ENCODE data around the gene NUCB2.

The NUCB2 gene

DNA sequence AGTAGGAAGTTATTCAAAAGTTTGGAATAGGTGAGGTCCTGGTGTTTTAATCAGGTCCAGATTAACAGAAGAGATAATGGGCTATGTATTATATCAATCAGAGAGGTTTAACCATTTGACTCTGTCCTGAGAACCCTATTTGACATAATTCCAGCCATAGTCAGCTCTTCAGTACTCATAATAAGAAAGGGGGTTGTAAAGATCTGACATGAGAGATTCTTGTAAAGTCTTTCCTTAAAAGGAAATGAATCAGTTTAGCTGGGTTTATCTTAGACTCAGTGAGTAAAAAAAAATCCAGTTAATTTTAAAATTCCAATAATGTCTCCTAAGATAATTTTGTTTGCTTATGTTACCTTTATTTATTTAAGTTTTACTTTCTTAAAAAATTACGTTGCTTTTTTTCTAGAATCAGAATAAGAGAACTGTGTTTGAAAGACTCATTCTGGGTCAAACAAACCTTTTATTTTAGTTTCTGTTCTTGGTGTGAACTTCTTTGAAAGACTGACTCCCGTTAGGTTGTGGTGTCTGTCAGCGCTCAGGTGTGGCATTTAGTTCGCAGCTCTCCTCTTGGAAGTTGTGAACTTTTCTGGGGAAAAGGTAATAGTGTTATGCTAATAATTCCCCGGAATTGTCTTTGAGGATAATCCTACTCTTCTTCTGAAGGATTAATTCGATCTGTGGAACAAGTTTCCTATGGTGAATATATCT lies 20.5 kb downstream of the NUCB2 start:
- POLR2A ChIA-PET: no interaction called here
- no peak for DNase-seq (ENCODE audit: extremely low spot score)
- CTCF ChIA-PET: interaction anchor here (1.0 to 1.7 kb wide), 4 partner anchors 11 to 68 kb away, joined by 3 to 4 read pairs (median 4); no protein-coding TSS in a partner anchor
- TF ChIP-seq, protein P1, sequence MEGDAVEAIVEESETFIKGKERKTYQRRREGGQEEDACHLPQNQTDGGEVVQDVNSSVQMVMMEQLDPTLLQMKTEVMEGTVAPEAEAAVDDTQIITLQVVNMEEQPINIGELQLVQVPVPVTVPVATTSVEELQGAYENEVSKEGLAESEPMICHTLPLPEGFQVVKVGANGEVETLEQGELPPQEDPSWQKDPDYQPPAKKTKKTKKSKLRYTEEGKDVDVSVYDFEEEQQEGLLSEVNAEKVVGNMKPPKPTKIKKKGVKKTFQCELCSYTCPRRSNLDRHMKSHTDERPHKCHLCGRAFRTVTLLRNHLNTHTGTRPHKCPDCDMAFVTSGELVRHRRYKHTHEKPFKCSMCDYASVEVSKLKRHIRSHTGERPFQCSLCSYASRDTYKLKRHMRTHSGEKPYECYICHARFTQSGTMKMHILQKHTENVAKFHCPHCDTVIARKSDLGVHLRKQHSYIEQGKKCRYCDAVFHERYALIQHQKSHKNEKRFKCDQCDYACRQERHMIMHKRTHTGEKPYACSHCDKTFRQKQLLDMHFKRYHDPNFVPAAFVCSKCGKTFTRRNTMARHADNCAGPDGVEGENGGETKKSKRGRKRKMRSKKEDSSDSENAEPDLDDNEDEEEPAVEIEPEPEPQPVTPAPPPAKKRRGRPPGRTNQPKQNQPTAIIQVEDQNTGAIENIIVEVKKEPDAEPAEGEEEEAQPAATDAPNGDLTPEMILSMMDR (IDR thresholded peaks at IDR 0.05; ENCODE audit: control extremely low read depth, extremely low read depth, low read depth, missing control alignments): no peak

DNA sequence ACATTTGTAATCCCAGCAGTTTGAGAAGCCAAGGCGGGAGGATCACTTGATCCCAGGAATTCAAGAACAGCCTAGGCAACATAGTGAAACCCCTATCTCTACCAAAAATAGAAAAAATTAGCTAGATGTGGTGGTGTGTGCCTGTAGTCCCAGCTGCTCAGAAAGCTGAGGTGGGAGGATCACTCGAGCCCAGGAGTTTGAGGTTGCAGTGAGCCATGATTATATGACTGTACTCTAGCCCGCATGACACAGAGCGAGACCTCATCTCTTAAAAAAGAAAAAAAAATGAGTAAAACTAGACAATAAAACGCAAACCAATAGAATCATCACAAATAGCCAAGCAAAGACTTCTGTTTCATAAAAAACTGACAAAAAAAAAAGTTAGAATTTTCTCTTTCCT lies 21.8 kb downstream of the NUCB2 start:
- CTCF ChIA-PET: interaction anchor here (1.0 to 1.2 kb wide), 2 partner anchors 69 to 230 kb away, joined by 3 to 4 read pairs; no protein-coding TSS in a partner anchor
- DNase-seq (ENCODE audit: extremely low spot score): peak; percentile 24
- POLR2A ChIA-PET: no interaction called here
- TF ChIP-seq, protein P1 (IDR thresholded peaks at IDR 0.05; ENCODE audit: control extremely low read depth, extremely low read depth, low read depth, missing control alignments): no peak

GRCh38 chr11:17300372-17300771 lies 23.8 kb downstream of the NUCB2 start:
- DNase-seq (ENCODE audit: extremely low spot score): no peak
- TF ChIP-seq, protein P1 (IDR thresholded peaks at IDR 0.05; ENCODE audit: control extremely low read depth, extremely low read depth, low read depth, missing control alignments): no peak
- ChIA-PET CTCF (interaction anchor here (1.3 to 1.9 kb wide), 2 partner anchors 16 to 79 kb away, joined by 3 to 5 read pairs; no protein-coding TSS in a partner anchor), POLR2A (interaction anchor here (0.6 kb wide), 1 partner anchor 439 kb away, joined by 3 read pairs; no protein-coding TSS in a partner anchor)

GRCh38 chr11:17313349-17314231 lies 37.1 kb downstream of the NUCB2 start:
- no peak for DNase-seq (ENCODE audit: extremely low spot score)
- TF ChIP-seq, protein P1 (IDR thresholded peaks at IDR 0.05; ENCODE audit: control extremely low read depth, extremely low read depth, low read depth, missing control alignments): no peak
- ChIA-PET POLR2A (no interaction called here), CTCF (no interaction called here)

DNA sequence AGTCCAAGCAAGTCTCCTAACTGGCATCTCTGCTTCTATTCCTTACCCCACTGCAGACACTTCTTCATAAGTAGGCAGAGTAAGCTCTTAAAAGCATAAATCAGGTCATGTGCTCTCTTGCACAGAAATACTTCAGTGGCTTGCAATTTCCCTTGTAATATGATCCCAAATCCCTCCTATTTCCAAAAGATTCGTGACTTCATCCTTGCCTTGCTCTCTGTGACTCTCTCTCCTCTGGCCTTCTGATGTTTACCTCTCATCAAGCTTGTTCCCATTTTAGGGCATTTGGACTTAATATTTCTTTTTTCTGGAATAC lies 37.7 kb downstream of the NUCB2 start:
- TF ChIP-seq, protein P1 (IDR thresholded peaks at IDR 0.05; ENCODE audit: control extremely low read depth, extremely low read depth, low read depth, missing control alignments): no peak
- ChIA-PET CTCF (no interaction called here), POLR2A (no interaction called here)
- DNase-seq (ENCODE audit: extremely low spot score): no peak

- no peak for DNase-seq (ENCODE audit: extremely low spot score)
- CTCF ChIA-PET: no interaction called here
- TF ChIP-seq, protein P1 (IDR thresholded peaks at IDR 0.05; ENCODE audit: control extremely low read depth, extremely low read depth, low read depth, missing control alignments): no peak
- POLR2A ChIA-PET: no interaction called here
Observed at GRCh38 chr11:17314904-17315426, 38.4 kb downstream of the NUCB2 start.
